ENCODE results near the gene ACTL10. TPM values are rescaled to one million over a fixed set of nuclear protein-coding genes. Genes with fewer than 3 reads are reported as not detected.
A peak's percentile ranks its signal among the peaks of the same experiment; 100 is the strongest.

The ACTL10 gene
- total RNA-seq, 1 donor from 2014 or later: 2.2 TPM

DNA sequence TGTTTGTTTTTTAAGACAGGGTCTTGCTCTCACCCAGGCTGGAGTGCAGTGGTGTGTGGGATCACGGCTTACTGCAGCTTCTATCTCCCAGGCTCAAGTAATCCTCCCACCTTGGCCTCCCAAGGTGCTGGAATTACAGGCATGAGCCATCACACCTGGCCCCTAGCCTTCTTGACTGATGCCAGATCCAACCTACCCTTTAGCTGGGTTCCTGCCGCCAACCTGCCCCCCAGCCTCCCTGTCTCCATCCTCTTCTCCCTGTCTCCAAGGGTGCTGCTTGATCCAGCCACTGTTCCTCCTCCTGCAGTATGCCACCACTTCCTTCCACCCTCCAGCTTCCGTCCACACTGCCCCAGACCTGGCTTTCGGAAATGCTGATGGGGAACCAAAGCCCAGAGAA, 7.8 kb upstream of the ACTL10 start:
- H3K4me3 ChIP-seq (ENCODE audit: low read depth, low read length): no peak overlapping the region
- no peak for DNase-seq (ENCODE audit: low read depth)
- TF ChIP-seq CTCF (conservative IDR thresholded peaks at IDR 0.05; ENCODE audit: low read depth, low read length): no peak

DNA sequence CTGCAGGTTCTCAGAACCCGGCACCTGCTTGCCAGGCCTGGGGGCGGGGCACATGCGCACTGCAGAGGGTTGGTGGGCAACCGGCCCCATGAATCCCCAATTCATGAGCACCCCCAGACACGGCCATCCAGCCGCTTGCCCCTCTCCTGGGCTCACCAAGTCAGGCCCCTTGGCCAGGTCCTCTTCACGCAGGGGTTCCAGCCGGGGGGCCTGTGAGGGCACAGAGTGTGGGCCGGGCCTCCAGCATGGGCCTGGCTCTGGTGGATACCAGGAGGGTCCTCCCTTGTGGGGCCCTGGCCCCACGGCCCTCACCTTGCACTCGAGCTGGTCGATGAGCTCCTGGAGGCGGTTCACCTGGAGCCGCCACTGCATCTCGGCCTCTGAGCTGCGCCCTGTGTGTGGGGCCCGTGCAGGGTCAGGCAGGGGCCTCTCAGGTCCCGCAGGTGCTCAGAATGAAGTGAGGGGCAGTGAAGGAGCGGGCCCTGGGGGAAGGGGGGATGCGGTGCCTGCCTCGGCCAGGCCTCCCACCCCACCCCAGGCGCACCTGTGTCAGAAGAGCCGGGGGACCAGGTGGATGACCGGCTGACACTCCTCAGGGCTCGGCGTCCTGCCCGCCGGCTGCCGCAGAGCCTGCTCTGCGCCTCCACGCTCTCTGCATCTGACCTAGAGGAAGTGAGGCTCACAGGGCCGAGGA, 7.3 kb upstream of the ACTL10 start:
- TF ChIP-seq CTCF (conservative IDR thresholded peaks at IDR 0.05; ENCODE audit: low read depth, low read length): no peak
- no peak overlapping the region for H3K4me3 ChIP-seq (ENCODE audit: low read depth, low read length)
- no peak for DNase-seq (ENCODE audit: low read depth)

GRCh38 chr20:33660035-33660684, 6.6 kb upstream of the ACTL10 start:
- TF ChIP-seq CTCF (conservative IDR thresholded peaks at IDR 0.05; ENCODE audit: low read depth, low read length): no peak
- no peak for DNase-seq (ENCODE audit: low read depth)
- H3K4me3 ChIP-seq (ENCODE audit: low read depth, low read length): no peak overlapping the region

DNA sequence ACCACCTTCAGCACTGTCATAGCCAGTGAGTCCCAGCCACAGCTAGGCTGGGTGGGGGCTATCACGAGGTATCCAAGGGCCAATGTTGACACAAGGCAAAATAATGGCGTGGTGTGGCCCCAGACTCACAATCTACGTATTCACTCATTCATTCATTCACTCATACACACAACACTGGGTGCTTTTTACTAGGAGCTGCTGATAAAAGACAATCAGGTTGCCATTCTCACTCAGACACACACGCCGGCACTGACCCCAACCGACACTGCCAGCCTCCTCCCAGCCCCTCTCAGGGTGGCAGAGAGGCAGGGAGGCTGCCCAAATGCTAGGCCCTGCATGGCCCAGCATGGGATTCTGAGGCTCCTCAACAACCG, 6.1 kb upstream of the ACTL10 start:
- no peak for DNase-seq (ENCODE audit: low read depth)
- no peak for TF ChIP-seq CTCF (conservative IDR thresholded peaks at IDR 0.05; ENCODE audit: low read depth, low read length)
- no peak overlapping the region for H3K4me3 ChIP-seq (ENCODE audit: low read depth, low read length)

GRCh38 chr20:33662172-33662571, 4.6 kb upstream of the ACTL10 start, which contains the start of gene C20orf144:
Gene C20orf144, plus strand, starts transcription at chr20:33662327. Its CDS starts 19 bp downstream, at chr20:33662346.
- no peak for TF ChIP-seq CTCF (conservative IDR thresholded peaks at IDR 0.05; ENCODE audit: low read depth, low read length)
- no peak for DNase-seq (ENCODE audit: low read depth)
- peak within 1 kb of the TSS; percentile 72 for H3K4me3 ChIP-seq (ENCODE audit: low read depth, low read length)

DNA sequence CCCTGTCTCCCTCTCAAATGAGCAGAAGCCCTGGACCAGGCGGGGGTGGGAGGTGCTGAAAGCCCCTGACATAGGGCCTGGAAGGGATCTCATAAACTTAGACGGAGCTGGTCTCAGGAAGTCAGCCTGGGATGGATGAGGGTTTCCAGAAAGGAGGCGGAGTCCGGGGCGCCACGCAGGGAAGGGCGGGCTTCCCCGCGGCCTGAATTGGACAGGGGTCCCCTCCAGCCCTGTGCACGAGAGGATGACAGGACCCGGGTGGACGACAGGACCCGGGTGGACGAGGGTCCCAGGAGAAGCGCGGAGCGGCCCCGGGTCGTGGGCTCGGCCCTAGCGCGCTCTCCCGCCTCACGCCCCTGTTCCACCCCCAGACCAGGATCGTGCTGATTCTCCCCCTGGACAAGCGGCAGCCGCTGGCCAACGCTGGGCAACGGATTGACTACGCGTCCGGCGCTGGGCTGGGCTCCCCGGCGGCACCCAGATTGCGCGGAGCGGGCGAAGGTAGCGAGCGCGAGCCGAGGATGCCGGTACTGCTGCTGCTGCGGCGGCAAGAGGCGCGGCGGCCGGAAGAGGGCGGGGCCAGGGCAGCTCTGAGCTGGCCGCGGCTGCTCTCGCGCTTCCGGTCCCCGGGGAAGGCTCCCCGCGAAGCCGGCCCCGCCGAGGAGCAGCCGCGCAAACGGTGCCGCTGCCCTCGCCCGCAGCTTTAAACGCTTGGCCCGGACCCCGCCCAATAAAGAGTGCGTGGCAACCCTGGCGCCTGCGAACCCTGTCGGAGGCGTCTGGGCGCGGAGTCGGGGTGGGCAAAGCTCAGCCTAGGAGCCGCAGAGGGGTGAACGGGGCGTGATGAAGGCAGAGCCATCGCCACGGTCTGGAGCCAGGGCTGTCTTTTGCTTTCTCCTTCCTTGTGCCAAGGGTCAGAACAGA, 3.3 kb upstream of the ACTL10 start:
- H3K4me3 ChIP-seq (ENCODE audit: low read depth, low read length): peak overlapping the region; percentile 72
- no peak for DNase-seq (ENCODE audit: low read depth)
- TF ChIP-seq CTCF (conservative IDR thresholded peaks at IDR 0.05; ENCODE audit: low read depth, low read length): no peak

Measured in epithelial cell of proximal tubule (primary cell).